ENCODE measurements around the gene PLSCR2. TPM values are rescaled to one million over a fixed set of nuclear protein-coding genes. Genes with fewer than 3 reads are reported as not detected.

Gene PLSCR2
- total and polyA plus RNA-seq, 4 donors, result 0.25 TPM; not detected in 3

- Histone ChIP-seq H3K4me1 (ENCODE audit: control insufficient read depth in 4 of 4, insufficient read depth in 4 of 4, low read length in 3 of 4) (peaks cover 3 to 10% (median 8%) of the 10 kb centered on the region in 4 donors), H3K9ac (ENCODE audit: low read depth in 1 of 2, low read length in 2 of 2) (no peak overlapping the region), H3K27ac (ENCODE audit: low read depth in 1 of 2, low read length in 2 of 2) (no peak overlapping the region), H3K36me3 (ENCODE audit: control insufficient read depth in 4 of 4, insufficient read depth in 3 of 4, low read depth in 1 of 4, low read length in 3 of 4) (no peaks in the 10 kb centered on the region), H3K27me3 (ENCODE audit: control insufficient read depth in 4 of 4, insufficient read depth in 4 of 4, low read length in 3 of 4) (no peaks in the 10 kb centered on the region), H3K4me3 (ENCODE audit: low read depth in 1 of 3, low read length in 3 of 3) (no peak overlapping the region), H3K9me3 (ENCODE audit: control insufficient read depth in 4 of 4, low read length in 3 of 4) (no peaks in the 10 kb centered on the region)
- TF ChIP-seq ZBTB33 (IDR thresholded peaks at IDR 0.05) (no peak), HNF4A (conservative IDR thresholded peaks at IDR 0.05) (no peak), SP1 (IDR thresholded peaks at IDR 0.05) (no peak), RXRA (IDR thresholded peaks at IDR 0.05) (no peak), ATF3 (IDR thresholded peaks at IDR 0.05) (no peak), CTCF (IDR thresholded peaks at IDR 0.05; ENCODE audit: low read depth, low read length, missing input control) (no peak), FOXA1 (IDR thresholded peaks at IDR 0.05) (no peak), HNF4G (IDR thresholded peaks at IDR 0.05) (no peak)
- WGBS, result 74% methylated on average over 1 of the region's 1 CpG
- DNase-seq (ENCODE audit: low spot score), result no peak
These were observed 36.2 kb upstream of the PLSCR2 start for GRCh38 chr3:146505516-146505915.

- Histone ChIP-seq H3K9me3 (ENCODE audit: control insufficient read depth in 4 of 4, low read length in 3 of 4) (no peaks in the 10 kb centered on the region), H3K4me3 (ENCODE audit: low read depth in 1 of 3, low read length in 3 of 3) (no peak overlapping the region), H3K27ac (ENCODE audit: low read depth in 1 of 2, low read length in 2 of 2) (no peak overlapping the region), H3K9ac (ENCODE audit: low read depth in 1 of 2, low read length in 2 of 2) (no peak overlapping the region), H3K36me3 (ENCODE audit: control insufficient read depth in 4 of 4, insufficient read depth in 3 of 4, low read depth in 1 of 4, low read length in 3 of 4) (no peaks in the 10 kb centered on the region), H3K27me3 (ENCODE audit: control insufficient read depth in 4 of 4, insufficient read depth in 4 of 4, low read length in 3 of 4) (no peaks in the 10 kb centered on the region), H3K4me1 (ENCODE audit: control insufficient read depth in 4 of 4, insufficient read depth in 4 of 4, low read length in 3 of 4) (peaks cover 0 to 10% (median 7%) of the 10 kb centered on the region in 4 donors)
- 74% methylated on average over 3 of the region's 3 CpGs for WGBS
- no peak for DNase-seq (ENCODE audit: low spot score)
- no peak for TF ChIP-seq FOXA1 (IDR thresholded peaks at IDR 0.05)
- no peak for TF ChIP-seq ZBTB33 (IDR thresholded peaks at IDR 0.05)
- no peak for TF ChIP-seq HNF4A (conservative IDR thresholded peaks at IDR 0.05)
- no peak for TF ChIP-seq FOXA2 (IDR thresholded peaks at IDR 0.05)
- no peak for TF ChIP-seq GABPA (IDR thresholded peaks at IDR 0.05 in 1 of 2, conservative IDR thresholded peaks at IDR 0.05 in 1 of 2)
- no peak for TF ChIP-seq TAF1 (conservative IDR thresholded peaks at IDR 0.05)
- no peak for TF ChIP-seq CTCF (IDR thresholded peaks at IDR 0.05; ENCODE audit: low read depth, low read length, missing input control)
- no peak for TF ChIP-seq MAX (IDR thresholded peaks at IDR 0.05)
- TF ChIP-seq EGR1 (IDR thresholded peaks at IDR 0.05; ENCODE audit: low read depth in 2 of 2), result no peak
- TF ChIP-seq RXRA (IDR thresholded peaks at IDR 0.05), result no peak
- no peak for TF ChIP-seq SP1 (IDR thresholded peaks at IDR 0.05)
- TF ChIP-seq JUND (IDR thresholded peaks at IDR 0.05), result no peak
- TF ChIP-seq HNF4G (IDR thresholded peaks at IDR 0.05), result no peak
- TF ChIP-seq REST (IDR thresholded peaks at IDR 0.05), result no peak
- no peak for TF ChIP-seq NR2F2 (IDR thresholded peaks at IDR 0.05)
- TF ChIP-seq YY1 (IDR thresholded peaks at IDR 0.05), result no peak
- no peak for TF ChIP-seq ATF3 (IDR thresholded peaks at IDR 0.05)
- no peak for TF ChIP-seq RAD21 (IDR thresholded peaks at IDR 0.05)
These were observed 35.3 kb upstream of the PLSCR2 start for GRCh38 chr3:146504498-146505197.

Data from liver (tissue), 9 donors.